Keratinocyte (primary cell): ENCODE results near the gene PUS1. TPM values are rescaled to one million over a fixed set of nuclear protein-coding genes. Genes with fewer than 3 reads are reported as not detected.
A peak's percentile ranks its signal among the peaks of the same experiment; 100 is the strongest.
"Not testable (repeated sequence)": the region's sequence is repeated elsewhere in the genome, so short reads cannot be mapped to it uniquely, and the experiment has no call there.

Experiments
- DNase-seq: peaks from one replicate; pipeline ENCODE4 v3.0.0-alpha.2; 2011; ENCODE audit warnings: low read depth, missing footprints, low spot score
- FAIRE-seq: peaks from 2 replicates; lab custom pipeline; 2011; peaks lifted over from hg19 to GRCh38; lab: Jason Lieb, UNC
- H2AFZ ChIP-seq: 2 replicates; pipeline ENCODE4 v1.6.0; 2012; ENCODE audit warnings: low read length, control low read depth, inconsistent platforms; ENCODE audit not compliant: control insufficient read depth
- H3K27ac ChIP-seq: 2 replicates; pipeline ENCODE4 v1.5.1; 2011; ENCODE audit warnings: low read length; ENCODE audit not compliant: control insufficient read depth, insufficient read depth
- H3K27me3 ChIP-seq: 3 replicates; pipeline ENCODE4 v1.6.0; 2011; ENCODE audit warnings: low read length; ENCODE audit not compliant: control insufficient read depth, insufficient read depth; ENCODE audit errors: extremely low read depth
- H3K36me3 ChIP-seq, 2 experiments: 2 replicates in 1 of 2; 3 replicates in 1 of 2; pipeline ENCODE4 v1.5.1; 2011; ENCODE audit warnings: low read length in 2 of 2, mild to moderate bottlenecking in 1 of 2; ENCODE audit not compliant: control insufficient read depth in 2 of 2, insufficient read depth in 2 of 2; ENCODE audit errors: extremely low read depth in 1 of 2
- H3K4me1 ChIP-seq: 3 replicates; pipeline ENCODE4 v1.5.1; 2011; ENCODE audit warnings: low read length; ENCODE audit not compliant: control insufficient read depth, insufficient read depth; ENCODE audit errors: extremely low read depth
- H3K4me2 ChIP-seq: 3 replicates; pipeline ENCODE4 v1.6.0; 2011; ENCODE audit warnings: low read depth, low read length; ENCODE audit not compliant: control insufficient read depth, insufficient read depth; ENCODE audit errors: extremely low read depth
- H3K4me3 ChIP-seq, 3 experiments: fragments of 200-600 bp in 1 of 3; sonication (generic) in 1 of 3; 2 replicates in 2 of 3; 3 replicates in 1 of 3; pipeline ENCODE4 v1.5.1; 2011 to 2016; ENCODE audit warnings: low read length in 3 of 3, mild to moderate bottlenecking in 3 of 3, control low read depth in 2 of 3, inconsistent platforms in 1 of 3, low read depth in 1 of 3, mixed read lengths in 1 of 3, mixed run types in 1 of 3, moderate library complexity in 1 of 3; ENCODE audit not compliant: control insufficient read depth in 2 of 3, insufficient read depth in 2 of 3; ENCODE audit errors: extremely low read depth in 1 of 3
- H3K79me2 ChIP-seq: 2 replicates; pipeline ENCODE4 v1.6.0; 2012; ENCODE audit warnings: low read length; ENCODE audit not compliant: control insufficient read depth, insufficient read depth
- H3K9ac ChIP-seq: 3 replicates; pipeline ENCODE4 v1.6.0; 2011; ENCODE audit warnings: low read length; ENCODE audit not compliant: control insufficient read depth, insufficient read depth; ENCODE audit errors: extremely low read depth
- H3K9me1 ChIP-seq: 3 replicates; pipeline ENCODE4 v1.6.0; 2011; ENCODE audit warnings: low read length; ENCODE audit not compliant: control insufficient read depth, insufficient read depth; ENCODE audit errors: extremely low read depth
- H3K9me3 ChIP-seq: 2 replicates; pipeline ENCODE4 v1.5.1; 2012; ENCODE audit warnings: low read depth, low read length; ENCODE audit not compliant: control insufficient read depth
- H4K20me1 ChIP-seq: 3 replicates; pipeline ENCODE4 v1.6.0; 2011; ENCODE audit warnings: low read length; ENCODE audit not compliant: control insufficient read depth, insufficient read depth; ENCODE audit errors: extremely low read depth
- EZH2 ChIP-seq: IDR thresholded peaks from one replicate; pipeline ENCODE4 v1.6.1; 2012; ENCODE audit warnings: inconsistent platforms, mild to moderate bottlenecking, low read length, moderate library complexity
- dilution Hi-C: fragments of 300-500 bp; cut with MboI; formaldehyde crosslinking; loops from one replicate; pipeline ENCODE4 v1.7.0; 2020; ENCODE audit warnings: low sequenced_read_pairs; ENCODE audit not compliant: extremely low pct_ligation_motif_present
- polyA plus RNA-seq, 5 experiments: library from polyadenylated mRNA; depleted of rRNA in 3 of 5; stranded (reverse) in 3 of 5; stranded (forward) in 1 of 5; unstranded in 1 of 5; fragments of >200 nt; gene quantifications; 1 replicate in 1 of 5; 2 replicates in 3 of 5; 3 replicates in 1 of 5; pipeline versions ENCODE4 v1.2.1 to v1.2.3, GENCODE V29; 2011 to 2012; ENCODE audit warnings: missing spikeins in 2 of 5, low read depth in 1 of 5, low replicate concordance in 1 of 5
- TF ChIP-seq, protein P1 (sequence below), 3 experiments: IDR thresholded peaks in 1 of 3; conservative IDR thresholded peaks in 1 of 3; optimal IDR thresholded peaks in 1 of 3; 2 replicates in 2 of 3; 3 replicates in 1 of 3; pipeline versions ENCODE3 to v1.5.1; 2011; ENCODE audit warnings: low read length in 3 of 3, mild to moderate bottlenecking in 3 of 3, moderate library complexity in 2 of 3, control low read depth in 1 of 3, inconsistent platforms in 1 of 3; ENCODE audit not compliant: insufficient read depth in 2 of 3; ENCODE audit errors: extremely low read depth in 1 of 3

PUS1 gene
- polyA plus RNA-seq, 1 donor (not counting 4 experiments of a cell fraction or from before 2014, with no cell fraction given) = 25.8 TPM

DNA sequence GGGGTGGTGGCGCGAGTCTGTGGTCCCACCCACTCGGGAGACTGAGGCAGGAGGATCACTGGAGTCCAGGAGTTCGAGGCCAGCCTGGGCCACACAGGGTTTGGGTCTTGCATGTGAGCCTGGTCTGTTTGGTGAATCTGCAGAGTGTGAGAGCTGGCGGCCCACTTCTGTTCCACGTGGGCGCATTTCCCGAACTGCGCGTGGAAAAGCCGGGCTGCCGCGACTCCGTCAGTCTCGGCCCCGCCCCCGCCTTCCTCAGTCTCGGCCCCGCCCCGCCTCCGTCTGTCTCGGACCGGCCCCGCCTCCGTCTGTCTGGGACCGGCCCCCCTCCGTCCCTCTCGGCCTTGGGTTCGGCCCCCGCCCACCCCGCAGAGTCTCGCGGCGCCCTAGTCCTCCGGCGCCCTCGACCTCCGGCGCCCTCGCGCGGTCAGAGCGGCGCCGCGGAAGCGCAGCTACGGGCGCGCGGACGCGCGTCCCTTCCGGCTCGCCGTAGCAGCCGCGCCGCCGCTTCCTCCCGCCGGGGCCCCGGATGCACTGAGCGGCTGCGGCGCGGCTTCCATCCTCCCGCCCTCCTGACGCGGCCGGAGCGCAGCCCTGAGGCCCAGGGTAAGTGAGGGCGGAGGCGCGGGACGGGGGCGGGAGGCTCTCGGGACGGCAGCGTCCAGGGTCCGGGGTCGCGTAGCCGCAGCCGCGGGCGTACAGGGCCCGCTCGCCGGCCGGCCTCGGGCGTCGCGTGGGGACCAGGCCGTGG is 20.5 kb downstream of the PUS1 start, which contains the start of gene EP400:
Gene EP400, plus strand, starts transcription at position 512 of the 751 bp plus-strand sequence. CDS start 10,678 bp downstream, outside the sequence.
- Histone ChIP-seq H3K27ac (peak within 1 kb of the TSS; percentile 54), H2AFZ (peak within 1 kb of the TSS; percentile 97), H3K9ac (peak within 1 kb of the TSS; percentile 87), H4K20me1 (peaks cover under 1% of the 10 kb centered on the region), H3K9me3 (no peaks in the 10 kb centered on the region), H3K4me3 (peak within 1 kb of the TSS; percentile 75 to 96 (median 92)), H3K27me3 (no peaks in the 10 kb centered on the region), H3K9me1 (no peaks in the 10 kb centered on the region), H3K79me2 (peaks cover 44% of the 10 kb centered on the region), H3K36me3 (peaks cover 2 to 3% of the 10 kb centered on the region in 2 experiments), H3K4me2 (peak within 1 kb of the TSS; percentile 71), H3K4me1 (peaks cover 8% of the 10 kb centered on the region)
- FAIRE-seq (no peak), DNase-seq (peak; percentile 30)
- dilution Hi-C loops = no loop called here
- TF ChIP-seq EZH2 = no peak
- TF ChIP-seq, protein P1, sequence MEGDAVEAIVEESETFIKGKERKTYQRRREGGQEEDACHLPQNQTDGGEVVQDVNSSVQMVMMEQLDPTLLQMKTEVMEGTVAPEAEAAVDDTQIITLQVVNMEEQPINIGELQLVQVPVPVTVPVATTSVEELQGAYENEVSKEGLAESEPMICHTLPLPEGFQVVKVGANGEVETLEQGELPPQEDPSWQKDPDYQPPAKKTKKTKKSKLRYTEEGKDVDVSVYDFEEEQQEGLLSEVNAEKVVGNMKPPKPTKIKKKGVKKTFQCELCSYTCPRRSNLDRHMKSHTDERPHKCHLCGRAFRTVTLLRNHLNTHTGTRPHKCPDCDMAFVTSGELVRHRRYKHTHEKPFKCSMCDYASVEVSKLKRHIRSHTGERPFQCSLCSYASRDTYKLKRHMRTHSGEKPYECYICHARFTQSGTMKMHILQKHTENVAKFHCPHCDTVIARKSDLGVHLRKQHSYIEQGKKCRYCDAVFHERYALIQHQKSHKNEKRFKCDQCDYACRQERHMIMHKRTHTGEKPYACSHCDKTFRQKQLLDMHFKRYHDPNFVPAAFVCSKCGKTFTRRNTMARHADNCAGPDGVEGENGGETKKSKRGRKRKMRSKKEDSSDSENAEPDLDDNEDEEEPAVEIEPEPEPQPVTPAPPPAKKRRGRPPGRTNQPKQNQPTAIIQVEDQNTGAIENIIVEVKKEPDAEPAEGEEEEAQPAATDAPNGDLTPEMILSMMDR (optimal IDR thresholded peaks at IDR 0.05 in 1 of 3, IDR thresholded peaks at IDR 0.05 in 1 of 3, conservative IDR thresholded peaks at IDR 0.05 in 1 of 3; ENCODE audit: extremely low read depth in 1 of 3, insufficient read depth in 2 of 3, low read length in 3 of 3) = peak in 2 of 3 experiments; percentile 48 to 77

DNA sequence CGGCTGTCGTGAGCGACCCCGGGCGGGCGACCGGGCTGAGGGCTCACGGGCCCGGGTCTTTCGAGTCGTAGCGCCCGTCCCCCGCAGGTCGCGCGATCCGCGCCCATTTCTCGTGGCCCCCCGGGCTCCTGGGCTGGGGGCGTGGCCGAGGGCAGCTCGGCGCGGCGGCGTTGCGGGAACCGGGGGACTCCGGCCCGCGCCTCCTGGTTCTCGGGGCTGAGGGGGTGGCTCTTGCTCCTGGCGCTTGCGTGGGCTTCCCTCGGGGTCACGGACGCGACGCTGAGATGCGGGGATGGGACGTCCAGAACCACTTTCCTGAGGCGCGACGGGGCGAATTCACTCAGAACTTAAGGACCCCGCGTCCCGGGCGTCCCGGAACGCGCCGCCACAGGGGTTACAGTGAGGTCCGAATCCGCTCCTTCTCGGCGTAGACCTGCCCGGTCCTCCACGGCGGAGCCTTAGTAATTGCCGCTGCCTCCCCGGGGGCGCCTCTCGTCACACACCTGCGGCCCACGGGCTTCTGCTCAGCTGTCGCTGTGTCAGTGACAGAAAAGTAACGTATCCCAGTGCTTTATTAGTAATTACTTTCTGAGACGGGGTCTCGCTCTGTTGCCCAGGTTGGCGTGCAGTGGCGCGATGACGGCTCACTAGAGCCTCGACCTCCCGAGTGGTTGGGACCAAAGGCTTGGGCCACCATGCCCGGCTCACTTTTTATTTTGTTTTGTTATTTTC is 21.3 kb downstream of the PUS1 start:
- Histone ChIP-seq H3K4me2 (peak overlapping the region; percentile 67), H2AFZ (peak overlapping the region; percentile 10), H4K20me1 (peaks cover 4% of the 10 kb centered on the region), H3K79me2 (peaks cover 51% of the 10 kb centered on the region), H3K9me1 (no peaks in the 10 kb centered on the region), H3K9me3 (no peaks in the 10 kb centered on the region), H3K4me1 (peaks cover 8% of the 10 kb centered on the region), H3K27ac (peak overlapping the region; percentile 54), H3K36me3 (no peaks in the 10 kb centered on the region), H3K27me3 (no peaks in the 10 kb centered on the region), H3K9ac (peak overlapping the region; percentile 87), H3K4me3 (peak overlapping the region; percentile 75 to 96 (median 92))
- DNase-seq (no peak), FAIRE-seq (no peak)
- no peak for TF ChIP-seq EZH2
- TF ChIP-seq, protein P1 (optimal IDR thresholded peaks at IDR 0.05 in 1 of 3, IDR thresholded peaks at IDR 0.05 in 1 of 3, conservative IDR thresholded peaks at IDR 0.05 in 1 of 3; ENCODE audit: extremely low read depth in 1 of 3, insufficient read depth in 2 of 3, low read length in 3 of 3) = no peak
- dilution Hi-C loops = no loop called here

DNA sequence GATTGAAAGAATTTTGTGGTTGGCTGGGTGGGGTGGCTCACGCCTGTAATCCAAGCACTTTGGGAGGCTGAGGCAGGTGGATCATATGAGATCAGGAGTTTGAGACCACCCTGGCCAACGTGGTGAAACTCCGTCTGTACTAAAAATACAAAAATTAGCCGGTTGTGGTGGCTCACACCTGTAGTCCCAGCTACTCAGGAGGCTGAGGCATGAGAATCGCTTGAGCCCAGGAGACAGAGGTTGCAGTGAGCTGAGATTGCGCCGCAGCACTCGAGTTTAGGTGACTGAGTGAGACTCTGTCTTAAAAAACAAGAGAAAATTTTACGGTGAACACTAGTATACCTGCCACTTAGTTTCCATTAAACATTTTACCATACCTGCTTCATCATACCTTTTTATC is 24.7 kb downstream of the PUS1 start:
- FAIRE-seq, H2AFZ ChIP-seq, H3K27me3 ChIP-seq, H3K27ac ChIP-seq, dilution Hi-C loops, DNase-seq, H3K9me1 ChIP-seq, H3K36me3 ChIP-seq, H3K4me2 ChIP-seq, H3K9ac ChIP-seq, H3K4me3 ChIP-seq, H3K9me3 ChIP-seq: not testable (repeated sequence)
- H3K79me2 ChIP-seq = peaks cover 85% of the 10 kb centered on the region
- H3K4me1 ChIP-seq = peaks cover 21% of the 10 kb centered on the region
- peaks cover 10% of the 10 kb centered on the region for H4K20me1 ChIP-seq
